IMR-90 (cell line): Measurements from ENCODE around the gene PRRT2. TPM values are rescaled to one million over a fixed set of nuclear protein-coding genes. Genes with fewer than 3 reads are reported as not detected.

Experiments
- ATAC-seq: fragments of 200-7000 bp; cut with Tn5 transposase; 2 replicates; pipeline ENCODE4 v1.9.1; 2020; ENCODE audit warnings: low read depth, mild to moderate bottlenecking, moderate library complexity
- BruUV-seq: library from RNA; stranded (reverse); fragments of 400-500 nt; replicated peaks from 2 replicates; lab custom pipeline; 2021; lab: Mats Ljungman, UMichigan
- CTCF ChIA-PET: fragments of 300-600 bp; formaldehyde crosslinking; extraction: SDS; loops from one replicate; lab custom pipeline; 2021; ENCODE audit warnings: antibody characterized with exemption; lab: Yijun Ruan, JAX
- POLR2A ChIA-PET: fragments of 300-600 bp; sonication (Branson Sonifier 250); formaldehyde crosslinking; loops from one replicate; lab custom pipeline; 2022; ENCODE audit warnings: antibody characterized with exemption; ENCODE audit not compliant: unreplicated experiment; lab: Charles Lee
- DNase-seq: peaks from one replicate; pipeline ENCODE4 v3.0.0; 2013
- H2AFZ ChIP-seq: replicated peaks from 2 replicates; pipeline ENCODE3; 2013; ENCODE audit warnings: low read length, mild to moderate bottlenecking; ENCODE audit not compliant: poor library complexity
- H2AK5ac ChIP-seq: 2 replicates; pipeline ENCODE4 v1.6.1; 2013; ENCODE audit warnings: low read depth, low read length, inconsistent platforms
- H2AK9ac ChIP-seq: replicated peaks from 2 replicates; pipeline ENCODE3; 2013; ENCODE audit warnings: mild to moderate bottlenecking, low read depth, low read length, moderate library complexity; ENCODE audit not compliant: poor library complexity
- H2BK120ac ChIP-seq: 2 replicates; pipeline ENCODE4 v1.6.1; 2013; ENCODE audit warnings: low read depth, low read length, inconsistent platforms
- H2BK15ac ChIP-seq: 3 replicates; pipeline ENCODE4 v1.6.1; 2013; ENCODE audit warnings: low read depth, low read length, inconsistent platforms
- H2BK20ac ChIP-seq: 2 replicates; pipeline ENCODE4 v1.6.1; 2013; ENCODE audit warnings: low read depth, mild to moderate bottlenecking, inconsistent platforms, low read length, moderate library complexity
- H2BK5ac ChIP-seq: 2 replicates; pipeline ENCODE4 v1.6.1; 2013; ENCODE audit warnings: mild to moderate bottlenecking, low read depth, low read length, inconsistent platforms; ENCODE audit not compliant: poor library complexity, severe bottlenecking
- H3K14ac ChIP-seq: replicated peaks from 2 replicates; pipeline ENCODE4 v1.6.1; 2013; ENCODE audit warnings: low read depth, low read length, inconsistent platforms
- H3K18ac ChIP-seq: 2 replicates; pipeline ENCODE4 v1.6.1; 2013; ENCODE audit warnings: low read depth, low read length, control low read depth
- H3K23ac ChIP-seq: 2 replicates; pipeline ENCODE4 v1.6.1; 2013; ENCODE audit warnings: low read depth, low read length, inconsistent platforms
- H3K27ac ChIP-seq: 2 replicates; pipeline ENCODE4 v1.5.1; 2013; ENCODE audit warnings: mild to moderate bottlenecking, control low read depth, low read length; ENCODE audit not compliant: insufficient read depth
- H3K27me3 ChIP-seq: 2 replicates; pipeline ENCODE4 v1.6.1; 2013; ENCODE audit warnings: low read length; ENCODE audit not compliant: control insufficient read depth, insufficient read depth
- H3K36me3 ChIP-seq: 2 replicates; pipeline ENCODE4 v1.6.1; 2013; ENCODE audit warnings: low read length, mixed read lengths; ENCODE audit not compliant: control insufficient read depth, insufficient read depth
- H3K4ac ChIP-seq: 2 replicates; pipeline ENCODE4 v1.6.1; 2013; ENCODE audit warnings: low read depth, low read length, inconsistent platforms
- H3K4me1 ChIP-seq: 2 replicates; pipeline ENCODE4 v1.6.1; 2013; ENCODE audit warnings: low read length, mixed read lengths; ENCODE audit not compliant: control insufficient read depth, insufficient read depth
- H3K4me2 ChIP-seq: 2 replicates; pipeline ENCODE4 v1.6.1; 2013; ENCODE audit warnings: low read depth, mild to moderate bottlenecking, control low read depth, low read length, moderate library complexity
- H3K4me3 ChIP-seq: 2 replicates; pipeline ENCODE4 v1.5.1; 2013; ENCODE audit warnings: low read depth, mild to moderate bottlenecking, control low read depth, low read length, moderate library complexity; ENCODE audit not compliant: insufficient read depth
- H3K56ac ChIP-seq: 2 replicates; pipeline ENCODE4 v1.6.1; 2013; ENCODE audit warnings: low read length, inconsistent platforms; ENCODE audit not compliant: insufficient read depth; ENCODE audit errors: extremely low read depth
- H3K79me1 ChIP-seq, 2 experiments: 2 replicates each; pipeline ENCODE4 v1.6.1; 2013; ENCODE audit warnings: low read length in 2 of 2, inconsistent platforms in 1 of 2, low read depth in 1 of 2
- H3K9ac ChIP-seq: 2 replicates; pipeline ENCODE4 v1.6.1; 2013; ENCODE audit warnings: low read depth, low read length, control low read depth
- H3K9me1 ChIP-seq: 2 replicates; pipeline ENCODE4 v1.6.1; 2013; ENCODE audit warnings: low read length, inconsistent platforms; ENCODE audit not compliant: insufficient read depth
- H3K9me3 ChIP-seq: 2 replicates; pipeline ENCODE4 v1.6.1; 2013; ENCODE audit warnings: low read length; ENCODE audit not compliant: control insufficient read depth, insufficient read depth
- H4K20me1 ChIP-seq: 2 replicates; pipeline ENCODE4 v1.6.1; 2013; ENCODE audit warnings: low read length, inconsistent platforms; ENCODE audit not compliant: insufficient read depth
- H4K5ac ChIP-seq: 2 replicates; pipeline ENCODE4 v1.6.1; 2013; ENCODE audit warnings: mild to moderate bottlenecking, low read depth, low read length, control low read depth
- H4K8ac ChIP-seq, 2 experiments: 2 replicates each; pipeline ENCODE4 v1.6.1; 2013; ENCODE audit warnings: low read depth in 2 of 2, low read length in 2 of 2, control low read depth in 1 of 2, inconsistent platforms in 1 of 2
- H4K91ac ChIP-seq: 2 replicates; pipeline ENCODE4 v1.6.1; 2013; ENCODE audit warnings: low read depth, low read length, inconsistent platforms; ENCODE audit not compliant: insufficient read depth
- BHLHE40 ChIP-seq: fragments of 150-350 bp; IDR thresholded peaks from 2 replicates; pipeline ENCODE4 v1.6.1; 2016; ENCODE audit warnings: mild to moderate bottlenecking, low read depth, low read length
- CEBPB ChIP-seq: IDR thresholded peaks from 2 replicates; pipeline ENCODE4 v1.6.1; 2012; ENCODE audit warnings: low read depth, low read length, improper control_type of control experiment
- CHD1 ChIP-seq: IDR thresholded peaks from 2 replicates; pipeline ENCODE4 v1.6.1; 2012; ENCODE audit warnings: low read depth, low read length, improper control_type of control experiment
- FOS ChIP-seq: fragments of 150-350 bp; IDR thresholded peaks from 2 replicates; pipeline ENCODE4 v1.6.1; 2016; ENCODE audit warnings: low read depth, low read length
- MXI1 ChIP-seq: IDR thresholded peaks from 2 replicates; pipeline ENCODE4 v1.6.1; 2012; ENCODE audit warnings: low read depth, mild to moderate bottlenecking, low read length, moderate library complexity, borderline replicate concordance
- NFE2L2 ChIP-seq: fragments of 150-350 bp; IDR thresholded peaks from 2 replicates; pipeline ENCODE4 v1.6.1; 2016; ENCODE audit warnings: low read depth, mild to moderate bottlenecking, low read length
- RAD21 ChIP-seq: IDR thresholded peaks from 2 replicates; pipeline ENCODE4 v1.6.1; 2012; ENCODE audit warnings: low read length, improper control_type of control experiment
- RCOR1 ChIP-seq: IDR thresholded peaks from 2 replicates; pipeline ENCODE4 v1.6.1; 2012; ENCODE audit warnings: mild to moderate bottlenecking, low read length, improper control_type of control experiment; ENCODE audit not compliant: insufficient replicate concordance
- RFX5 ChIP-seq: IDR thresholded peaks from 2 replicates; pipeline ENCODE4 v1.8.0; 2012; ENCODE audit warnings: low read depth, mild to moderate bottlenecking, low read length, moderate library complexity
- SMC3 ChIP-seq: fragments of 150-350 bp; IDR thresholded peaks from 2 replicates; pipeline ENCODE4 v1.6.1; 2016; ENCODE audit warnings: low read depth, mild to moderate bottlenecking, antibody characterized with exemption, low read length, moderate library complexity
- WGBS, 2 experiments: methylation state at CpG; one replicate each; pipeline versions ENCODE4 v1.1.5 to v1.1.7; 2013; ENCODE audit warnings: missing lambda C conversion rate in 2 of 2; ENCODE audit not compliant: insufficient read length in 1 of 2; ENCODE audit errors: extremely low coverage in 2 of 2; 5-methylcytosine and 5-hydroxymethylcytosine counted together
- dilution Hi-C: fragments of 300-500 bp; cut with HindIII; formaldehyde crosslinking; loops from one replicate; pipeline ENCODE4 v1.14.3; 2018; ENCODE audit warnings: low sequenced_read_pairs; ENCODE audit not compliant: unreplicated experiment
- in situ Hi-C: fragments of 300-500 bp; cut with MboI; formaldehyde crosslinking; loops from 3 replicates; pipeline ENCODE4 v1.14.3; 2019; ENCODE audit warnings: low sequenced_read_pairs, inconsistent platforms, mixed read lengths
- intact Hi-C: fragments of 100-400 bp; cut with micrococcal nuclease; formaldehyde crosslinking; loops from 2 replicates; pipeline ENCODE4 v1.10.0; 2022
- polyA plus RNA-seq, 3 experiments: library from polyadenylated mRNA; depleted of rRNA; stranded (reverse); fragments of >200 nt; gene quantifications; 2 replicates each; pipeline ENCODE4 v1.2.3, GENCODE V29; 2012; ENCODE audit warnings: low replicate concordance in 1 of 3
- total RNA-seq: library from RNA; depleted of rRNA; stranded (reverse); fragments of >200 nt; gene quantifications from 2 replicates; pipeline ENCODE4 v1.2.3, GENCODE V29; 2012
- TF ChIP-seq, protein P1 (sequence below): conservative IDR thresholded peaks from 2 replicates; pipeline ENCODE4 v1.5.1; 2012; ENCODE audit warnings: mild to moderate bottlenecking, low read depth, low read length, improper control_type of control experiment
- TF ChIP-seq, protein P2 (sequence below): fragments of 150-350 bp; IDR thresholded peaks from 2 replicates; pipeline ENCODE4 v1.6.1; 2017; ENCODE audit warnings: mild to moderate bottlenecking, antibody characterized with exemption, low read length, low read depth
- TF ChIP-seq, protein P3 (sequence below): fragments of 150-350 bp; IDR thresholded peaks from 2 replicates; pipeline ENCODE4 v1.6.1; 2016; ENCODE audit warnings: low read depth, mild to moderate bottlenecking, low read length, moderate library complexity, borderline replicate concordance

Gene PRRT2
- total and polyA plus RNA-seq, 2 of the 4 experiments (the other 2 are of a cell fraction): 0.90 to 10.5 TPM

DNA sequence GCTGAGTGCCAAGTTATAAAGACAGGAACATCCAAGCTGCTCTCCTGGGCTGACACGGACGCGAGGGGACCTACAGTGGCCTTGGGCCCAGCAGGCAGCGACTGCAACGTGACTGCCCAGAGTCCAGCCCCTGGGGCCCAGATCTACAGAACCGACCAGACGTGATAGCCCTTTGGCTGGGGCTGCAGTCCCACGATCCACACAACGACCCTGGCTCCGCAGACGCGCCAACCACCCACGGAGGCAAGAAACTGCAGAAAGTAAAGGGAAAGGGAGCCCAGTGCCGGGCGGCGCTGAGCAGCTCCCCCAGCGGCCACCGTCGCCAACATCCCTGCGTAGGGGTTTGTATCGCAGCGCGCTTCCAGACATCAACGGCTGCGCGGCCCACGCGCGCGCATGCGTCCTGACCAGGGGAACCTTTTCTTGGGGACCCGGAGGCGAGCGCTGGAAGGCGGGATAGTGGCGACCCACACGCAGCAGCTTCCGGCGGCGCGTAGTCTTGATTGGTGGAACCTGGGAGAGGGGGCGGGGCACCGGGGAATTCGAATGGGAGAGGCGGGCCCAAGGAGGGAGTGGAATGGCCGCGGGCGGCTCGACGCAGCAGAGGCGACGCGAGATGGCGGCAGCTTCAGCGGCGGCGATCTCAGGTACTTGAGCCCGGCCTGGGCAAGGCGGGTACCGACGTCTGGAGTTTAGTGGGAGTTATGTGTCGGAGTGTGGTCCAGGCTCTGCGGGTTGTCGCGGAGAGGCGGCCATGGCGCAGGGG is 21.6 kb upstream of the PRRT2 start, which contains the start of gene KIF22:
Gene KIF22 (plus strand): TSS at position 569 of the 766 bp plus-strand sequence. CDS start 9 bp downstream, at position 578.
- peak within 1 kb of the TSS; percentile 77 for H3K27ac ChIP-seq
- peaks cover 18 to 45% of the 10 kb centered on the region in 2 experiments; a peak in 3 of 4 replicates for H3K79me1 ChIP-seq
- H2BK15ac ChIP-seq: peak within 1 kb of the TSS; percentile 87; the same call in 2 of the 3 replicates
- H3K18ac ChIP-seq: peak within 1 kb of the TSS; percentile 20
- DNase-seq (peak; percentile 98), ATAC-seq (peak; percentile 96)
- ChIA-PET CTCF (interaction anchor here (0.8 to 1.7 kb wide), 5 partner anchors 14 to 58 kb away, joined by 3 to 4 read pairs (median 3); no protein-coding TSS in a partner anchor), POLR2A (no interaction called here)
- H3K4ac ChIP-seq: peak within 1 kb of the TSS; percentile 95
- H2AK9ac ChIP-seq: peak within 1 kb of the TSS; percentile 71
- intact Hi-C loops (loop anchor here (2.0 kb wide), 1 partner anchor 90 kb away; no protein-coding TSS in a partner anchor), in situ Hi-C loops (no loop called here), dilution Hi-C loops (no loop called here)
- peak within 1 kb of the TSS; percentile 99 for H4K8ac ChIP-seq
- peak within 1 kb of the TSS; percentile 94 for H3K4me2 ChIP-seq
- peaks cover 10% of the 10 kb centered on the region for H3K9me1 ChIP-seq
- no peaks in the 10 kb centered on the region for H3K9me3 ChIP-seq
- WGBS, 2 experiments: 1% methylated on average over 18 of the region's 67 CpGs; no CpG with 5 or more reads in 1 of the 2 experiments
- H2BK20ac ChIP-seq: peak within 1 kb of the TSS; percentile 57
- H2BK120ac ChIP-seq: peak within 1 kb of the TSS; percentile 78
- no peaks in the 10 kb centered on the region for H4K20me1 ChIP-seq
- H3K27me3 ChIP-seq: no peaks in the 10 kb centered on the region
- no TSS peak for BruUV-seq
- peak within 1 kb of the TSS; percentile 85 for H3K23ac ChIP-seq
- peak within 1 kb of the TSS; percentile 92 for H4K91ac ChIP-seq
- peak within 1 kb of the TSS; percentile 74 for H2BK5ac ChIP-seq
- H3K9ac ChIP-seq: peak within 1 kb of the TSS; percentile 87
- H2AK5ac ChIP-seq: peak within 1 kb of the TSS; percentile 94
- H2AFZ ChIP-seq: peak within 1 kb of the TSS; percentile 98
- H3K36me3 ChIP-seq: no peaks in the 10 kb centered on the region
- peak within 1 kb of the TSS; percentile 95 for H4K5ac ChIP-seq
- H3K14ac ChIP-seq: peak within 1 kb of the TSS; percentile 97
- peak within 1 kb of the TSS; percentile 79 for H3K56ac ChIP-seq
- H3K4me1 ChIP-seq: peaks cover 3% of the 10 kb centered on the region
- peak within 1 kb of the TSS; percentile 77 for H3K4me3 ChIP-seq
- TF ChIP-seq, protein P1, sequence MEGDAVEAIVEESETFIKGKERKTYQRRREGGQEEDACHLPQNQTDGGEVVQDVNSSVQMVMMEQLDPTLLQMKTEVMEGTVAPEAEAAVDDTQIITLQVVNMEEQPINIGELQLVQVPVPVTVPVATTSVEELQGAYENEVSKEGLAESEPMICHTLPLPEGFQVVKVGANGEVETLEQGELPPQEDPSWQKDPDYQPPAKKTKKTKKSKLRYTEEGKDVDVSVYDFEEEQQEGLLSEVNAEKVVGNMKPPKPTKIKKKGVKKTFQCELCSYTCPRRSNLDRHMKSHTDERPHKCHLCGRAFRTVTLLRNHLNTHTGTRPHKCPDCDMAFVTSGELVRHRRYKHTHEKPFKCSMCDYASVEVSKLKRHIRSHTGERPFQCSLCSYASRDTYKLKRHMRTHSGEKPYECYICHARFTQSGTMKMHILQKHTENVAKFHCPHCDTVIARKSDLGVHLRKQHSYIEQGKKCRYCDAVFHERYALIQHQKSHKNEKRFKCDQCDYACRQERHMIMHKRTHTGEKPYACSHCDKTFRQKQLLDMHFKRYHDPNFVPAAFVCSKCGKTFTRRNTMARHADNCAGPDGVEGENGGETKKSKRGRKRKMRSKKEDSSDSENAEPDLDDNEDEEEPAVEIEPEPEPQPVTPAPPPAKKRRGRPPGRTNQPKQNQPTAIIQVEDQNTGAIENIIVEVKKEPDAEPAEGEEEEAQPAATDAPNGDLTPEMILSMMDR: peak; percentile 80
- TF ChIP-seq BHLHE40: no peak
- TF ChIP-seq, protein P2, sequence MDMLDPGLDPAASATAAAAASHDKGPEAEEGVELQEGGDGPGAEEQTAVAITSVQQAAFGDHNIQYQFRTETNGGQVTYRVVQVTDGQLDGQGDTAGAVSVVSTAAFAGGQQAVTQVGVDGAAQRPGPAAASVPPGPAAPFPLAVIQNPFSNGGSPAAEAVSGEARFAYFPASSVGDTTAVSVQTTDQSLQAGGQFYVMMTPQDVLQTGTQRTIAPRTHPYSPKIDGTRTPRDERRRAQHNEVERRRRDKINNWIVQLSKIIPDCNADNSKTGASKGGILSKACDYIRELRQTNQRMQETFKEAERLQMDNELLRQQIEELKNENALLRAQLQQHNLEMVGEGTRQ: no peak
- peak; percentile 62 for TF ChIP-seq RAD21
- 0 out of 2 replicates have a peak, but pooled peaks have one; percentile 65 for TF ChIP-seq CHD1
- TF ChIP-seq, protein P3, sequence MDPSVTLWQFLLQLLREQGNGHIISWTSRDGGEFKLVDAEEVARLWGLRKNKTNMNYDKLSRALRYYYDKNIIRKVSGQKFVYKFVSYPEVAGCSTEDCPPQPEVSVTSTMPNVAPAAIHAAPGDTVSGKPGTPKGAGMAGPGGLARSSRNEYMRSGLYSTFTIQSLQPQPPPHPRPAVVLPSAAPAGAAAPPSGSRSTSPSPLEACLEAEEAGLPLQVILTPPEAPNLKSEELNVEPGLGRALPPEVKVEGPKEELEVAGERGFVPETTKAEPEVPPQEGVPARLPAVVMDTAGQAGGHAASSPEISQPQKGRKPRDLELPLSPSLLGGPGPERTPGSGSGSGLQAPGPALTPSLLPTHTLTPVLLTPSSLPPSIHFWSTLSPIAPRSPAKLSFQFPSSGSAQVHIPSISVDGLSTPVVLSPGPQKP: no peak
- TF ChIP-seq RFX5: peak; percentile 46; the same call in 1 of the 2 replicates
- TF ChIP-seq SMC3: peak; percentile 38; the same call in 1 of the 2 replicates
- TF ChIP-seq MXI1: peak; percentile 95
- TF ChIP-seq NFE2L2: 0 out of 2 replicates have a peak, but pooled peaks have one; percentile 2
- TF ChIP-seq CEBPB: no peak
- TF ChIP-seq FOS: 0 out of 2 replicates have a peak, but pooled peaks have one; percentile 21
- peak; percentile 77 for TF ChIP-seq RCOR1
